ENCODE results near the gene SP2.
"Not testable (repeated sequence)": the region's sequence is repeated elsewhere in the genome, so short reads cannot be mapped to it uniquely, and the experiment has no call there.

Gene SP2

DNA sequence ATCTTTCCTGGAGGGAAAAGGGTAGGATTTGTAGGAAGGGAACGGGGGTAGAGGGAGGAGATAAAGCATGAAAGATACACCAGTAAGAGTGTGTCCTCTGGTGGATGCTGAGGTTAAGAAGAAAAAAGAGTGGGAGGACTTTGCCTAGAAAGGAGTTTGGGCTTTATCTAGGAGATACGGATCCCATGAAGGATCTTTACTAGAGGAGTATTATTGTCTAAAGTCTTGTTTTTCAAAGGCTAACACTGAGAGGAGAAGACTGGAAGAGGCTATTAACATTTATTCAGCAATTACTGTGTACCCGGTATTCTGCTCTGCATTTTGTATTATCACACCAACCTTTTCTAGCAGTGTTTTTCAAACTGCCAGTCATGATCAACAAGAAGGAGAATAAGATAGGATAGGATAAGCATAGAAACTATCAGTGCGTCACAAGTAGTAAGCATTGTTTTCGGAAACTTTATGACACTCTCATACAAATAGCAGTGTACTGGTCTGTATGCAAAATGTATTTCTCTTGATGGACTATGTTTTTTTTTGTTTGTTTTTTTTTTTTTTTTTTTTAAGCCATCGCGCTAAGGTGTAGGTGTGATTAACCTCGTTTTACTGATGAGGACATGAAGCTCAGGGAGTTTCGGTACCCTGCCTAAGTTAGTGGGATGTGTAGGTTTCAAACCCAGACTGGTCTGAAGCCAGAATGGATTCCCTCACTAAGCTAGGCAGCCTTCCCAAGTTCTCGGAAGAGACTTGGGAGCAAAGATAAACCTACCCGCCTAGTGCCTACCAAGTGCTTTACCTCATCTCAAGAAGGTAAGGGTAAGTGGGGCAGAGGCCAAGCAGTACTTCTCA, 1.3 kb upstream of the SP2 start:
- DNase-seq: no peak

DNA sequence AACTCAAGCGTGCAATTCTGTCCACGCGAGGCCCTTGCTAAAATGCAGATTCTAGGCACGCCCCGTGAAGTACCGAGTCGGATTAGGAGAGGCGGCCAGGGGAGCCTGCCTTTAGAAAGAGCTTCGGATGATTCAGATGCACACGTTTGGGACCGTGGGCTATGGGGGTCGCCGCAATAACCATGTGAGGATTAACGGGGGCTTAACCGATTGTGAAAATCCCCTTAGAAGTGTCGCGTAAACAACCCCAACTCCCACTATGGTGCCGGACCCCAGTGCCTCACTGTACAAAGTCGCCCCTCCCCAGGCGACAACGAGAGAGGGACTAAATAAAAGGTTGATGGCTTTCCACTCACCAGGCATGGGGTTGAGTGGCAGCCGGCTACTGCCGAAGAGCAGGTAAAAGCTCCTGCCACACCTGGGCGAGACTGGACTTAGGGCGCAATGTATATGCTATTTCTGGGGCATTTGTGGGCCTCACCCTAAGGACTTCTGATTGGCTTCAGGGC, 635 bp upstream of the SP2 start:
- peak; percentile 45 for DNase-seq

DNA sequence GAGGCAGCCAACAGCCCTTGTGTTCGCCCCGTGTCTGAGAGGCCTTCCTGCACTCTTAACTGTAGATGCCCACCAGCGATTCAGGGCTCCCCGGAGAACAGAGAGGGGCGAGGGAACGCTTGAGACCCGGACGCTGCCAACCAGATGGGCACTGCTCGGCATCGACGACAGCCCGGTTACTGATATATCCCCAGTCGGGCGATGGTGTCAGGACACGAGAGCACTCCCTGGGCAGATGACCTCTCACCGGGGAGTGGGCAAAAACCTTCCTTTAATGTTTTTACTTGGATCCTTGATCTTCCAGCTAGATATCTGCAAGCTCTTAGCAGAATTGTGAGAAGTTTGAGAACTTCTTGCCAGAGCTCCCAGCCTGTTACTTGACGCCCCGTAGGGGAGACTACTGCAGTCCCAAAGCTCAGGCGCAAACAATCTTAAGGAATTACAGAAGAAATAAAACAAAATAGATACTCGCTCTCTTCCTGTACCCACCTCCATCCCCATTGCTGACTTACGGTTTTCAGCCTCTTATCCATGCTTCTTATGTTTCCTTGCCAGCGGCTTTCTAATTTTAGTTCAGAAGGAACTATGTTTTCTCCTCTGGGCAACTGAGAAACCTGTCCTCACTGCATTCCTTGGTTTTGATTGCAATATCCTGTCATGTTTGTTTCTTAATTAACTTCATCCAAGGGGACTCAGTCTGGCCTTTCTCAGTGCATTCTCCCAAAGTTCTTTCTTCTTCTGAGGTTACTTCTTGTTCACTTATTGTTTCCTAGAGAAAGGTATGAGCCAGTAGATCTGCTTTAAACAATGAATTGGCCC, 845 bp downstream of the SP2 start:
- DNase-seq: no peak

DNA sequence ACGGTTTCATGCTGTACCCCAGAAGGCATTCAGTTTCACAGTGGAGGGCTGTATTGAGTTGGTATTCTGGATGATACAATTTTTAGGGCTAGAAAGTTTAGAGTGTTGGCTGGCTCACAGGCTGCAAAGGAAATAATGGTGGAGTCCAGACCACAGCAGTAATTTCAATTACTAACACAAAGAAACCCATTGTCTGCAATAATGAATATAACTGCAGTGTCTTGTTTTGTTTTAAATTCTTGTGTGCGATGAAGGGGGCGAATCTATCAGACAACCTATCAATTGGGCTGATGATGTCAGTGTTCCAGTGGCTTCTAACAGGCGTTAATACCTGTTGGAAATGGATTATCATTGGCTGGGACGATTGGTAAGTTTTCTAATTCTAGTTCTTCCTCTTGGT, 1.5 kb downstream of the SP2 start:
- no peak for DNase-seq

DNA sequence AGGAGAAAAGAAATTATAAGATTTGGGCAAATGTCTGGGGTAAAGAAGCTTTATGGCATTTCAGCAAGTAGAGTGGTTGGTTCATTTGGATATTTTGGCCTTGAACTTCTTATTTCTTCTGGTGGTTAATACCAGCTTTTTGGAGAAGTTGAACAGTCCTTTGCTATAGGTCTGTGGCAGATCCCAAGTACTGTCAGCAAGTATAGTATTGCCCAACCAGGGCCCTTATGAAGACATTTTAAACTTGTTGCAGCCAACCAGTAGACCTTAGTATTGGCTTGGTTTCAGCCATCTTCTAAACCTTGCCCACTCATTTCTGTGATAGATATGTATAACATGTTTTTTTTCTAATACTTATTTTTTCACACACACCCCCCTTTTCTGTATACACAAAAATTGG, 2.2 kb downstream of the SP2 start:
- peak; percentile 77 for DNase-seq

DNA sequence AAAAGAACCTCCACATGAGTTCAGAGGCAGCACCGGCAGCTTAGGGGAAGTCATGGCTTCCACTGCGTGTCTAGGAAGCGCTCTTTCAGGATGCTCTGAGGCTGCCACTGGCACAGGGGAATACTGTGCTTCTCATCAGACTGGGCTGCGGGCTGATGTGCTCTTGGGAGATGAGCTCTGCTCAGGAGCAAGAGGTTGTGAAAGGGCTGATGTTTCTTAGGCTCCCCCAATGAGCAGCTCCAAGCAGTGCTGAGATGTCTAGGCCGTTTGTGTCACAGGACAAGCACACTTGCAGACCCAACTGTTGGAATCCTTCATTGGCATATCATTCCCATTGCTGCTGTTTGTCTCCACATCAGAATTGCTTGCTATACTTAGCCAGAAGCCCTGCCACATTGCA, 3.6 kb downstream of the SP2 start:
- DNase-seq: no peak

DNA sequence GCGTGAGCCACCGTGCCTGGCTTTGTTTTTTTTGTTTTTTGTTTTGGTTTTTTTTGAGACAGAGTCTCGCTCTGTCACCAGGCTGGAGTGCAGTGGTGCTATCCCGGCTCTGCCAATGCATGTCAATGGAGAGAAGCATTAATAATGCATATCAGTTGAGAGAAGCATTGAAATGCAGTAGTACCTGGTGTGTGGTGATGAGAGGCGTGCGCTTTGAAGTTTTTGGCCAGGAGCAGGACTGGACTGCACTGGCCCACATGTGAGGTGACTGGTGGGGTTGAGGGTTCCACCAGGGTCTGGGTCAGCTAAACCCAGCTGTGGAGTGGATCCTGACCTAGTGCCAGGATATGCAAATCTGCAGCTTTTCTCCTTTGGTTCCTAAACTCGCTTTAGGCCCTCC, 5.4 kb downstream of the SP2 start:
- no peak for DNase-seq

DNA sequence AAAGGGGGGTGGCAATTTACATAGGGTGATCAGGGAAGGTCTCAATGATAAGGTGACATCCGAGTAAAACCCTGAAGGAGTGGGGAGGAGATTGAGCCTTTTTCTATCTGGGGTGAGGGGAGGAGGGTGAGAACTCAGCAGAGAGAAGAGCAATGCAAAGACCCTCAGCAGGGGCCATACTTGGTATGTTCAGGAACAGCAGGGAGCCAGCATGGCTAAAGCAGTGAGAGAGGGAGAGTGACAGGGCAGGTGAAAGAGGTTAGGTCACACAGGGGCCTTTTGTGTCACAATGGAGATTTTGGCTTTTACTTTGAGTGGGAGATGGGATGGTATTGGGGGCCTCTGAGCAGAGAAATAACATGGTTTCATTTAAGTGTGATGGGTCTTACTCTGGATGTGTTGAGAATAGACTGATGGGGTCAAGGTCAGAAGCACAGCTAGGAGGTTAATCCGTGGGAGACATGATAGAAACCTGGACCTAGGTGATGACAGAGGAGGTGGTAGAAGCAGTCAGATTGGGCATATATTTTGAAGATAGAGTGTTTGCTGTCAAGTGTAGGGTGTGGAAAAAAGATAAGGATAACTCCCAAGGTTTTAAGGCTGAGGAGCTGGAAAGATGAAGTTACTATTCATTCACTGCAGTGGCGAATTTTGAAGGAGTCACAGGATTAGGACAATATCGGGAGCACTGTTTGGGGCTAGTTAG, 6.2 kb downstream of the SP2 start:
- no peak for DNase-seq

DNA sequence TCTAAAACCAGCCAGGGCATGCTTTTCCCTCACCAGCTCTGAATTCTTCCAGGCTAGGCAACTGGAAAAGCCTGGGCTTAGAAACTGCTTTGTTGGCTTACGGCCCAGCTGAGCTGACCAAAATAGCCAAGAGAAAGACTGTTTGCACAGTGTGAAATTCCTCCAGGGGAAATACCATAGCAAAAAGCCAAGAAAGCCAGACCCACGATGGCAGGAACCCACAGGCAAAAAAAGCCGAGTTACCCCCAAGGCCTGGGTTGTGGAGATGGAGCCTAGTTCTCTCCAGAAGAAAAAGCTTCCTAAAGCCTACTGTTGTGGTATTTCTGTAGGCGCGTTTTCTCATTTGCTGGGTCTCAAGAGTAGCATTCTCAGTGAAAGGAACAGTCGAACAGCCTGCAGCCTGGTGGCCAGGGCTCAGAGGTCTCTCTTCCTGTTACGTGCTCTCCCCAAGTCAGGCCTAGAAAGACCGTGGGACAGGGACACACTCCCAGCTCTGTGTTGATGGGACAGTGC, 9.2 kb downstream of the SP2 start:
- no peak for DNase-seq

DNA sequence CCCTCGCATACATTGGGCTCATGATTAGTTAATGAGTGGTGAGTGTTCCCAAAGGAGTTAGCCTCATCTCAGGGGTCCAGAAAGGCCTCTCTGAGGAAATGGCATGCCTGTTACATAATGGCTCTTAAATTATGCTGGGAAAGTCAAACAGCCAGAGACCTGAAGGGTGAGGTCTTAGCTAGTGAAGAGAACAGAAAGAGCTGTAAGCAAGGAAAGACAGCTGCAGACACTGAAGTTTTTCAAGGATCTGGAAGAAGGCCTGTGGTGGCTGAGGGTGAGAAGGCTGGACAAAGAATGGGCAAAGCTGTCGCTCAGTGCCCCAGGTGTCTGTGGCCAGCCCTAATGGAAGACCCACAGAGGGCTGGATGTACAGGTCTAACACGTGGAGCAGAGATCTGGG, 10.4 kb downstream of the SP2 start:
- DNase-seq: no peak

DNA sequence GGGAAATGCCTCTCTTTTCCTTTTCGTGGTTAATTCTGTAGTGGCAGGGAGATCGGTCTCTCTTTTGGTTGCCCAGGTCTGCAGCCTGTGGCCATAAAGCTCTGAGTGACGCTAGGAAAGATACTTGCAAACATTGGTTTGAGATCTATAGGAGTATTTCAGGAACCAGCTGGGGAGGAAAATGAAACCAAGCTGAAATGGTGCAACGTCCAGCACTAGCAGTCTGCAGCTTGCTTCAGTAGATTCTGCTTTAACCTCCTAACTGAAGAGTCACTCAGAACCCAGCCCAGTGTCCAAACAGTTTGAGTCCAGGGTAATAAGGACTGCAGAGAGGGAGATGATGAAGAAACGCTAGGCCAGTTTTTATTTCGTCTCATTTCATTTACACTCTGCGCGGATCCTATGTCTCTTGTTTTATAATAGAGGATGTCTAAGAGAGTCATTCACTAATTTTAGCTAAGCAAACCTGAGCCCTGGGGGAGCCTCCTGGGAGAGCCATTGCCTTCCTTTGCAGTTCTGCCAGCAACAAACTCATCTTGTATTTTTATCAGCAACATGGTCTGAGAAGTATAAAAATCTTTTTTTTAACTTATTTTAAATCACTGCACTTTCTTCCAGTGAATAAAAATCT, 12.0 kb downstream of the SP2 start:
- DNase-seq: peak; percentile 87

DNA sequence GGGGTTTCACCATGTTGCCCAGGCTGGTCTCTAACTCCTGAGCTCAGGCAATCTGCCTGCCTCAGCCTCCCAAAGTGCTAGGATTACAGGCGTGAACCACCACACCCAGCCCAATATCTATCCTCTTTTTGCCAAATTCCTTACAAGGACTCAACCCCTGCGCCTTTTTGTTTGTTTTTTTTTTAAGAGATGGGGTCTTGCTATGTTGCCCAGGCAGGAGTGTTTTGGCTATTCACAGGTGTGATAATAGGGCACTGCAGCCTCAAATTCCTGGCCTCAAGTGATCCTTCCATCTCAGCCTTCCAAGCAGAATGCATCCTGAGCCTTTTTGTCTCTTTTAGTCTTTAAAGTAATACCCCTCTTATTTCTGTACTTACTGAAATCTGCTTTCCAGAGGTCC, 17.0 kb downstream of the SP2 start:
- no peak for DNase-seq

DNA sequence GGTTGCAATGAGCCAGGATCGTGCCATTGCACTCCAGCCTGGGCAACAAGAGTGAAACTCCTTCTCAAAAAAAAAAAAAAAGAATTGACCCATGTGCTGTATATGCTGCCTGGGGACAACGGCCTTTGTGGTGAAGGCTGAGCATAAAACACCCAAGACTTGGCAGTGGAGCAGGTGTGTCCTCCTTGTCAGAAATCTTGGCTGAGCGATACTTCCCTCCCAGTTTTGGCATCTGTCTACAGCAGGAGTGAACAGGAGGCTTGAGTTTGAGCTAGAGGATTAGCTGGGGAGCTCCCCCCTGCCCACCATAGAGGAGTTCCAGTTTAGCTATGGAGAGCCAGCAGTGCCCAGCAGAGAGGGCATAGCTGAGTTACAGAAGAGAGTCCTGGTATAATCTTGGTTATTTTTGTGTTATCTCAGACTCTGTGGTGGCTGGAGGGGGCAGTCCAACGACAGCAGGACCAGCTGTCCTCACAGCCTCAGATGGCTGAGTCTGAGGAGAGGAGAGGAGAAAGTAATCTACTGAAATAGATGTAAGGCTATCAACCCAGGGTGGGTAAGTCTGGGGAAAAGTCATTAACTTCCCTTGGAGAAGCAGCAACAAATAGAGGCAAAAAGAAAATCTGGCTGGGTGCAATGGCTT, 18.4 kb downstream of the SP2 start:
- no peak for DNase-seq

DNA sequence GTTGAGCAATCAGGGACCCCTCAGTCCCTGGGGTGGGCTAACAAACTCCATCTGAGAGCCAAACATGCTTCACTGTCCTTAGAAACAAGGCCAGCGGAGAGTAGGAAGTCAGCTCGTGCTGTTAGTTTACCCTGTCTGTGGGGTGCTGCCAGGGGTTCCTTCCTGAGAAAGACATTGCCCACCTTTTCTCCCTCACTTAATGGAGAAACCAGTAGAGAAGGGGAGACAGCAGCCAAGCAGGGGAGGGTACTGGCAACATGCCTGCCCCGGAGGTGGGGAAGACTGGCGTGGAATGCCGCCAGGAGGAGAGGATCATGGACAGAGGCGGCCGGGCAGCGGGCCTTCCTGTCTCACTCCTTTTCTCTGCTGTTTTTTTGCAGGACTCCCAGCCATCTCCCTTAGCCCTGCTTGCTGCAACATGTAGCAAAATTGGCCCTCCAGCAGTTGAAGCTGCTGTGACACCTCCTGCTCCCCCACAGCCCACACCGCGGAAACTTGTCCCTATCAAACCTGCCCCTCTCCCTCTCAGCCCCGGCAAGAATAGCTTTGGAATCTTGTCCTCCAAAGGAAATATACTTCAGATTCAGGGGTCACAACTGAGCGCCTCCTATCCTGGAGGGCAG, 19.9 kb downstream of the SP2 start:
- DNase-seq: no peak

DNA sequence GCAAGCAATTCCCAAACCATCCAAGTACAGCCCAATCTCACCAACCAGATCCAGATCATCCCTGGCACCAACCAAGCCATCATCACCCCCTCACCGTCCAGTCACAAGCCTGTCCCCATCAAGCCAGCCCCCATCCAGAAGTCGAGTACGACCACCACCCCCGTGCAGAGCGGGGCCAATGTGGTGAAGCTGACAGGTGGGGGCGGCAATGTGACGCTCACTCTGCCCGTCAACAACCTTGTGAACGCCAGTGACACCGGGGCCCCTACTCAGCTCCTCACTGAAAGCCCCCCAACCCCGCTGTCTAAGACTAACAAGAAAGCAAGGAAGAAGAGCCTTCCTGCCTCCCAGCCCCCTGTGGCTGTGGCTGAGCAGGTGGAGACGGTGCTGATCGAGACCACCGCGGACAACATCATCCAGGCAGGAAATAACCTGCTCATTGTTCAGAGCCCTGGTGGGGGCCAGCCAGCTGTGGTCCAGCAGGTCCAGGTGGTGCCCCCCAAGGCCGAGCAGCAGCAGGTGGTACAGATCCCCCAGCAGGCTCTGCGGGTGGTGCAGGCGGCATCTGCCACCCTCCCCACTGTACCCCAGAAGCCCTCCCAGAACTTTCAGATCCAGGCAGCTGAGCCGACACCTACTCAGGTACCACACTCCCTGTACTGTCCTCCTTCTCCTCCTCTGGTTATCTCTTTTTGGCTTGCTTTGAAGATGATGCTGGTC, 20.6 kb downstream of the SP2 start:
- no peak for DNase-seq

DNA sequence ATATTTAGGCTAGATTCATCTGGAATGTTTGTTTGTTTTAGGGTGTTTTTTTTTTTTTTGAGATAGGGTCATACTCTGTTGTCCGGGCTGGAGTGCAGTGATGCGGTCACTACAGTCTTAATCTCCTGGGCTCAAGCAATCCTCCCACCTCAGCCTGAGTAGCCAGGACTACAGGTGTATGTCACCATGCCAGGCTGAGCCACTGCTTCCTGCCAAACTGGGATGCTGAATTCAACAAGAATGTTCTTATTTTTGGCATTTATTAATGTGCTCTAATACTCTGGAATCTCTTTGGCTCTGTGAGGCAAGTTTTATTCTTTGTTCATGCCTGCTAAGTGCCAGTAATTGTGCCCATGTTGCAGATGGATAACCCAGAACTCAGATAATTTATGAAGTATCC, 21.5 kb downstream of the SP2 start:
- no peak for DNase-seq

DNA sequence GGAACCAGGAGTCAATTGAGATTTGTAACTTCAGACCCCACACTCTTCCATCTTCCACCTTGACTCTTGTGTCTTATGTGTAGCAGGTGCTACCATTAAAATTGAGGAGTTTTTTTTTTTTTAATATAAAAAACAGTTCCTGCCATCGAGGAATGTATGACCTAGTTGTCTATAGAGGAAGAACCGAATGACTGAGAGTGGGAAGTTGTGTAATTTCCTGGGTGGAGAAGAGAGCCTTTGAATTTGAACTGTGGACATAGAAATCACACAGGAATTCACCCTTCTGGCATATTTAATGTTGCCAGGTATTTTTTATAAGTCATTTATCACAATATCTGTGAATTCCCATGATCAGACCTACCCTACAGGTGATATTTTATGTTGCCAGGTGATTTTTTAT, 22.0 kb downstream of the SP2 start:
- DNase-seq: peak; percentile 72

DNA sequence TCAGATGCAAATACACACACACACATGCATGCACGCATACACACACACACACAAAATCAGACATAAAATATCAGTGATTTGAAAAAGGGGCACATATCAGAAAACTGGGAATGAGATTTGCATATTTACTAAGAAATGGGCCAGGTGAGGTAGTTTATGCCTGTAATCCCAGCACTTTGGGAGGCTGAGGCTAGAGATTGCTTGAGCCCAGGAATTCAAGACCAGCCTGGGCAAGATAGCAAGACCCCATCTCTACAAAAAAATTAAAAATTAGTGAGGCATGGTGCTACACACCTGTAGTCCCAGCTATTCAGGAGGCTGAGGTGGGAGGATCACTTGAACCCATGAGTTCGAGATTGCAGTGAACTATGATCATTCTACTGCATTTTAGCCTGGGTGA, 23.0 kb downstream of the SP2 start:
- DNase-seq: no peak

DNA sequence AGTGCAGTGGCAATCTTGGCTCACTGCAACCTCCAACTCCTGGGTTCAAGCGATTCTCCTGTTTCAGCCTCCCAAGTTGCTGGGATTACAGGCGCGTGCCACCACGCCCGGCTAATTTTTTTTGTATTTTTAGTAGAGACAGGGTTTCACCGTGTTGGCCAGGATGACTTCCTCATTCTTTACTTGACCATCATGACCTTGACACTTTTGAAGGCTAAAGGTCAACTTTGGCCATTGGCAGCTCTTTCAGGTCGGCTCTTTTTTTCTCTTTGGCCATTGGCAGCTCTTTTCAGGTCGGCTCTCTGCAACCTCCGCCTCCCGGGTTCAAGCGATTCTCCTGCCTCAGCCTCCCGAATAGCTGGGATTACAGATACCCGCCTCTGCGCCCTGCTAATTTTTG, 23.9 kb downstream of the SP2 start:
- DNase-seq: not testable (repeated sequence)

DNA sequence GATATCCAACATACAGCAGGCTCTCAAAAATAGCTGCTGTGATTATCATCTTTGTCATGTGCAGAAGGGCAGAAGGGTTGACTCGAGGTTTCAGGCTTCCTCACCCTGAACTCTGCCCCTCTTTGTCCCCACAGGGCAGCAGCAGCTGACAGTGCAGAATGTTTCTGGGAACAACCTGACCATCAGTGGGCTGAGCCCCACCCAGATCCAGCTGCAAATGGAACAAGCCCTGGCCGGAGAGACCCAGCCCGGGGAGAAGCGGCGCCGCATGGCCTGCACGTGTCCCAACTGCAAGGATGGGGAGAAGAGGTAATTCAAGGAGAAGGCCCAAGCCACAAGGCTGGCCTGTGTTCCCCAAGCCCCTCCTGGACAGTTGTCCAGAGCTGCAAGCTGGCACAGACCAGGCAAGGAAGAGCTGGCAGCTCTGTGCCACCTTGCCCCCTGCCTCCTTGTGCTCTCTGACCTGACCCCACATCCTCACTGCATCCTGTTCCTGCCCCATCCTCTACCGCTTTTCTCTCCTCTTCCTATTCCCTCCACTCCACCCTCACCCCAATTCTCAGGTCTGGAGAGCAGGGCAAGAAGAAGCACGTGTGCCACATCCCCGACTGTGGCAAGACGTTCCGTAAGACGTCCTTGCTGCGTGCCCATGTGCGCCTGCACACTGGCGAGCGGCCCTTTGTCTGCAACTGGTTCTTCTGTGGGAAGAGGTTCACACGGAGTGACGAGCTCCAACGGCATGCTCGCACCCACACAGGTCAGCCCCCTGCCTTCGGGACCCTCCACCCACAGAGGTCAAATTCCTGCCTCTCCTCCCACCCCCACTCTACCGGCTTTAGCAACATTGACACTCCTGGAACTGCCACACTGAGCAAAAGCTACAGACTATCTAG, 29.0 kb downstream of the SP2 start:
- no peak for DNase-seq
